Camera-type eye (tissue), 1 donor: ENCODE measurements around the gene OR4S2. TPM values are rescaled to one million over a fixed set of nuclear protein-coding genes. Genes with fewer than 3 reads are reported as not detected.

Source experiments
- total RNA-seq: library from RNA; depleted of rRNA; stranded (reverse); fragments of >200 nt; gene quantifications from one replicate; pipeline ENCODE4 v1.2.3, GENCODE V29; 2014

OR4S2 gene, protein sequence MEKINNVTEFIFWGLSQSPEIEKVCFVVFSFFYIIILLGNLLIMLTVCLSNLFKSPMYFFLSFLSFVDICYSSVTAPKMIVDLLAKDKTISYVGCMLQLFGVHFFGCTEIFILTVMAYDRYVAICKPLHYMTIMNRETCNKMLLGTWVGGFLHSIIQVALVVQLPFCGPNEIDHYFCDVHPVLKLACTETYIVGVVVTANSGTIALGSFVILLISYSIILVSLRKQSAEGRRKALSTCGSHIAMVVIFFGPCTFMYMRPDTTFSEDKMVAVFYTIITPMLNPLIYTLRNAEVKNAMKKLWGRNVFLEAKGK
- total RNA-seq, result not detected

DNA sequence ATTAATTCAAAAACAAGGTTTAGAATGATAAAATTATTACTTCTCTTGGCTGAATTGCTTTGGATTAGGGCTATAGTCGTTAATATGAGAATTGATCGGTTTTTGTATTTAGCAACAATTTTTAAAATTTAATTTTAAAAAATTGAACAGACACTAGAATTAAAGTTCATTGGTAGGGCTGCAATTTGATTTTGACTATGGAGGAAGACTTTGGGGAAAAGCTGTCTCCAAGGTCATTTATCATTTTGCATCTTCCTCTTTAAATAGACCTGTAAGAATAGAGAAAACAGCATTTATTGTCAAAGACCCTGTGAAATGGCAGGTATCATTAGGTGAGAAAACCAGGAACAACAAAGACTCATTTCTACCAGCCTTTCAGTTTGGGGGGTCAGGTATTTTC, at the start of gene OR4S2:
OR4S2 (plus strand) TSS at position 301 of the 400 bp plus-strand sequence. CDS start 2,577 bp downstream, outside the sequence.

GRCh38 chr11:55607545-55607944, 40.6 kb upstream of the OR4S2 start, which contains the start of gene OR4C11:
Gene OR4C11 (minus strand): TSS chr11:55607645. CDS start chr11:55604373, 3,272 bp downstream.

GRCh38 chr11:55634813-55635212, 13.3 kb upstream of the OR4S2 start, which contains the start of gene OR4P4:
Gene OR4P4 (plus strand): TSS chr11:55635113.

GRCh38 chr11:55661901-55662300, 13.8 kb downstream of the OR4S2 start, which contains the start of gene OR4C6:
Gene OR4C6 (plus strand): TSS chr11:55662201. CDS start chr11:55665167, 2,966 bp downstream.

Other genes with a start within 250 kb of the OR4S2 start
- not detected for gene OR4C15, start 93.9 kb upstream of the OR4S2 start, total RNA-seq
- not detected for gene OR4C16, start 76.2 kb upstream of the OR4S2 start, total RNA-seq
- gene OR4C11, start 40.7 kb upstream of the OR4S2 start, total RNA-seq, result not detected
- gene OR4P4, start 13.2 kb upstream of the OR4S2 start, total RNA-seq, result not detected
- gene OR4C6, start 13.9 kb downstream of the OR4S2 start, total RNA-seq, result not detected
- not detected for gene OR5D13, start 125.1 kb downstream of the OR4S2 start, total RNA-seq
- gene OR5D14, start 147.2 kb downstream of the OR4S2 start, total RNA-seq, result not detected
- not detected for gene OR5L1, start 163.0 kb downstream of the OR4S2 start, total RNA-seq
- not detected for gene OR5D18, start 171.3 kb downstream of the OR4S2 start, total RNA-seq
- not detected for gene OR5L2, start 178.9 kb downstream of the OR4S2 start, total RNA-seq
- gene OR5D16, start 190.4 kb downstream of the OR4S2 start, total RNA-seq, result not detected
- not detected for gene TRIM51, start 235.0 kb downstream of the OR4S2 start, total RNA-seq